Brain microvascular endothelial cell (primary cell): ENCODE measurements around the gene SMS.
"Not testable (repeated sequence)": the region's sequence is repeated elsewhere in the genome, so short reads cannot be mapped to it uniquely, and the experiment has no call there.

ENCODE experiments used
- DNase-seq: peaks from one replicate; pipeline ENCODE4 v3.0.0-alpha.2; 2020
- H3K27ac ChIP-seq: fragments of 250-450 bp; sonication (Bioruptor Pico); 2 replicates; pipeline ENCODE4 v1.5.1; 2020; ENCODE audit warnings: mild to moderate bottlenecking, moderate library complexity
- H3K27me3 ChIP-seq: fragments of 250-450 bp; sonication (Bioruptor Pico); replicated peaks from 2 replicates; pipeline ENCODE4 v1.5.1; 2020; ENCODE audit warnings: mild to moderate bottlenecking
- H3K36me3 ChIP-seq: fragments of 250-450 bp; sonication (Bioruptor Pico); replicated peaks from 2 replicates; pipeline ENCODE4 v1.5.1; 2020; ENCODE audit warnings: mild to moderate bottlenecking
- H3K4me3 ChIP-seq: 2 replicates; pipeline ENCODE4 v1.5.1; 2011; ENCODE audit warnings: low read depth, mild to moderate bottlenecking, control low read depth, low read length, moderate library complexity
- CTCF ChIP-seq: IDR thresholded peaks from 2 replicates; pipeline ENCODE4 v1.5.1; 2011; ENCODE audit warnings: low read depth, mild to moderate bottlenecking, moderate library complexity, low read length, control low read depth, inconsistent platforms; ENCODE audit errors: missing control alignments
- in situ Hi-C: cut with HindIII; loops from 2 replicates; pipeline ENCODE4 v1.10.0; 2017; ENCODE audit warnings: low sequenced_read_pairs, low pct_ligation_motif_present

SMS gene

GRCh38 chrX:21952624-21953023 lies 12.1 kb downstream of the SMS start:
- TF ChIP-seq CTCF: no peak
- no peak overlapping the region for H3K27ac ChIP-seq

GRCh38 chrX:21953195-21953830 lies 12.8 kb downstream of the SMS start:
- H3K36me3 ChIP-seq, H3K4me3 ChIP-seq, DNase-seq, H3K27me3 ChIP-seq, H3K27ac ChIP-seq, in situ Hi-C loops: not testable (repeated sequence)

More at GRCh38 chrX:21952624-21953023, 12.1 kb downstream of the SMS start:
- in situ Hi-C loops: no loop called here
- H3K36me3 ChIP-seq: no peaks in the 10 kb centered on the region
- no peak for DNase-seq
- H3K27me3 ChIP-seq: no peaks in the 10 kb centered on the region
- no peak overlapping the region for H3K4me3 ChIP-seq

- DNase-seq: no peak
- no peak for TF ChIP-seq CTCF
- Histone ChIP-seq H3K27ac (no peak overlapping the region), H3K4me3 (no peak overlapping the region), H3K36me3 (no peaks in the 10 kb centered on the region), H3K27me3 (no peaks in the 10 kb centered on the region)
- in situ Hi-C loops: no loop called here
Measured at GRCh38 chrX:21955403-21956189, 15.1 kb downstream of the SMS start.

- H3K27ac ChIP-seq: no peak overlapping the region
- no peak for TF ChIP-seq CTCF
- in situ Hi-C loops: no loop called here
- H3K36me3 ChIP-seq: no peaks in the 10 kb centered on the region
- no peak for DNase-seq
- H3K4me3 ChIP-seq: no peak overlapping the region
- H3K27me3 ChIP-seq: no peaks in the 10 kb centered on the region
Measured at GRCh38 chrX:21956783-21957182, 16.3 kb downstream of the SMS start.

- Histone ChIP-seq H3K4me3 (no peak overlapping the region), H3K36me3 (no peaks in the 10 kb centered on the region), H3K27ac (no peak overlapping the region), H3K27me3 (no peaks in the 10 kb centered on the region)
- no peak for DNase-seq
- in situ Hi-C loops: no loop called here
- TF ChIP-seq CTCF: no peak
Measured at GRCh38 chrX:21958187-21958586, 17.7 kb downstream of the SMS start.

- DNase-seq: no peak
Measured at GRCh38 chrX:21958916-21959315, 18.4 kb downstream of the SMS start.

More at GRCh38 chrX:21958916-21959315, 18.4 kb downstream of the SMS start:
- no peak for TF ChIP-seq CTCF
- H3K36me3 ChIP-seq: no peaks in the 10 kb centered on the region
- H3K4me3 ChIP-seq: no peak overlapping the region
- no peak overlapping the region for H3K27ac ChIP-seq
- H3K27me3 ChIP-seq: no peaks in the 10 kb centered on the region
- in situ Hi-C loops: no loop called here
